Caco-2 (cell line): ENCODE measurements around the gene SLC19A3. TPM values are rescaled to one million over a fixed set of nuclear protein-coding genes. Genes with fewer than 3 reads are reported as not detected.
A peak's percentile ranks its signal among the peaks of the same experiment; 100 is the strongest.

Experiments
- BruUV-seq: library from RNA; stranded (reverse); fragments of 400-500 nt; replicated peaks from 2 replicates; lab custom pipeline; 2021; lab: Mats Ljungman, UMichigan
- CTCF ChIA-PET: fragments of 300-600 bp; sonication (Branson Sonifier 250); formaldehyde crosslinking; loops from one replicate; lab custom pipeline; 2022; ENCODE audit warnings: antibody characterized with exemption; lab: Charles Lee
- POLR2A ChIA-PET: fragments of 300-600 bp; sonication (Branson Sonifier 250); formaldehyde crosslinking; loops from one replicate; lab custom pipeline; 2022; ENCODE audit warnings: antibody characterized with exemption; lab: Charles Lee
- DNase-seq, 2 experiments: peaks; one replicate each; pipeline versions ENCODE4 v3.0.0 to v3.0.0-alpha.2; 2020 to 2022
- H3K27me3 ChIP-seq: replicated peaks from 2 replicates; pipeline ENCODE4 v1.6.0; 2011; ENCODE audit warnings: low read length; ENCODE audit not compliant: control insufficient read depth, insufficient read depth
- H3K36me3 ChIP-seq: 2 replicates; pipeline ENCODE4 v1.5.1; 2011; ENCODE audit warnings: low read length; ENCODE audit not compliant: control insufficient read depth, insufficient read depth
- H3K4me1 ChIP-seq: fragments of 250-450 bp; sonication (Bioruptor Pico); 2 replicates; pipeline ENCODE4 v1.5.1; 2020; ENCODE audit warnings: mild to moderate bottlenecking
- H3K4me3 ChIP-seq: 2 replicates; pipeline ENCODE4 v1.5.1; 2011; ENCODE audit warnings: low read depth, mild to moderate bottlenecking, control low read depth, low read length
- H3K9me3 ChIP-seq: fragments of 250-450 bp; sonication (Bioruptor Pico); 2 replicates; pipeline ENCODE4 v1.5.1; 2020; ENCODE audit warnings: mild to moderate bottlenecking, moderate library complexity
- H3K27ac Mint-ChIP-seq: one replicate; pipeline ENCODE4 v1.8.0; 2022; ENCODE audit warnings: mixed read lengths; ENCODE audit not compliant: unreplicated experiment
- H3K27me3 Mint-ChIP-seq: one replicate; pipeline ENCODE4 v1.8.0; 2022; ENCODE audit warnings: mixed read lengths; ENCODE audit not compliant: insufficient read depth, unreplicated experiment
- H3K36me3 Mint-ChIP-seq: one replicate; pipeline ENCODE4 v1.8.0; 2022; ENCODE audit warnings: mild to moderate bottlenecking, mixed read lengths; ENCODE audit not compliant: insufficient read depth, unreplicated experiment
- H3K4me1 Mint-ChIP-seq: one replicate; pipeline ENCODE4 v1.8.0; 2022; ENCODE audit warnings: low read depth, mixed read lengths; ENCODE audit not compliant: unreplicated experiment
- H3K4me3 Mint-ChIP-seq: one replicate; pipeline ENCODE4 v1.8.0; 2022; ENCODE audit warnings: mild to moderate bottlenecking, moderate library complexity, mixed read lengths; ENCODE audit not compliant: unreplicated experiment
- H3K9me3 Mint-ChIP-seq: one replicate; pipeline ENCODE4 v1.8.0; 2022; ENCODE audit warnings: mixed read lengths; ENCODE audit not compliant: unreplicated experiment
- CTCF ChIP-seq, 2 experiments: fragments of 200-600 bp in 1 of 2; IDR thresholded peaks; 1 replicate in 1 of 2; 2 replicates in 1 of 2; pipeline versions ENCODE4 v1.5.1 to v1.8.0; 2011 to 2022; ENCODE audit warnings: antibody characterized with exemption in 1 of 2, control low read depth in 1 of 2, inconsistent platforms in 1 of 2, low read depth in 1 of 2, low read length in 1 of 2, mild to moderate bottlenecking in 1 of 2, moderate library complexity in 1 of 2; ENCODE audit not compliant: insufficient read depth in 1 of 2, severe bottlenecking in 1 of 2, unreplicated experiment in 1 of 2
- intact Hi-C: fragments of 100-400 bp; cut with micrococcal nuclease; formaldehyde crosslinking; loops from one replicate; pipeline ENCODE4 v1.10.0; 2022; ENCODE audit not compliant: unreplicated experiment
- total RNA-seq: library from RNA; stranded (reverse); gene quantifications from 2 replicates; pipeline ENCODE4 v1.2.3, GENCODE V29; 2022

The SLC19A3 gene
- total RNA-seq, 1 experiment from 2014 or later = 98.5 TPM

DNA sequence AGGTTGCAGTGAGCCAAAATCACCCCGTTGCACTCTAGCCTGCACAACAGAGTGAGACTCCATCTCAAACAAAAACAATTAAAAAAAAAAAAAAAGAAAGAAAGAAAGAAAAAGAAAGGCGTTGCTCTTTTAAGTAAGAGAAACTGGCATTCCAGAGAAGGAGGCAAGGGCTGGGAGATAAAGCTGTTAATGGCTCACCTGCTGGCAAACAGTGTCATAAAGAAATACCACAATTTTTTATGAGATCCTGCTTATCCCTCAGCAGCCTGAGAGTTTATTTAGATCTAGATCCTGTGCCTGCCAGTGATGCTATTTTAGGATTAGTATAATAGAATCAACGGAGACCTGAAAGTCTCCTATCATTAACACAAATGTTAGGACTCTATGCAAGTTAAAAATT, 16.3 kb downstream of the SLC19A3 start:
- Histone ChIP-seq H3K36me3 (peaks cover 7% of the 10 kb centered on the region), H3K9me3 (no peaks in the 10 kb centered on the region), H3K4me3 (no peak overlapping the region), H3K27me3 (no peaks in the 10 kb centered on the region), H3K4me1 (peaks cover 43% of the 10 kb centered on the region)
- intact Hi-C loops = loop anchor here (5.0 kb wide), 2 partner anchors 44 to 574 kb away; no protein-coding TSS in a partner anchor
- peak overlapping the region; percentile 53 for H3K4me3 Mint-ChIP-seq
- H3K36me3 Mint-ChIP-seq = peaks cover 91% of the 10 kb centered on the region
- peak; percentile 53 to 54 for DNase-seq
- BruUV-seq = no TSS peak
- ChIA-PET CTCF (interaction anchor here (1.0 to 1.2 kb wide), 2 partner anchors 44 to 65 kb away, joined by 3 to 4 read pairs; no protein-coding TSS in a partner anchor), POLR2A (interaction anchor here (0.6 to 1.5 kb wide), 3 partner anchors 13 to 64 kb away, joined by 3 to 4 read pairs (median 3); no protein-coding TSS in a partner anchor)
- no peak for TF ChIP-seq CTCF (IDR thresholded peaks at IDR 0.05; ENCODE audit: insufficient read depth in 1 of 2, low read depth in 1 of 2, low read length in 1 of 2, severe bottlenecking in 1 of 2, unreplicated experiment in 1 of 2)
- H3K27ac Mint-ChIP-seq = peak overlapping the region; percentile 84
- H3K27me3 Mint-ChIP-seq = no peaks in the 10 kb centered on the region
- no peaks in the 10 kb centered on the region for H3K9me3 Mint-ChIP-seq
- peaks cover 35% of the 10 kb centered on the region for H3K4me1 Mint-ChIP-seq

GRCh38 chr2:227696990-227697679, 20.7 kb downstream of the SLC19A3 start:
- H3K4me1 Mint-ChIP-seq = peaks cover 12% of the 10 kb centered on the region
- H3K9me3 Mint-ChIP-seq = no peaks in the 10 kb centered on the region
- DNase-seq = no peak
- H3K27me3 Mint-ChIP-seq = no peaks in the 10 kb centered on the region
- ChIA-PET POLR2A (no interaction called here), CTCF (no interaction called here)
- H3K27ac Mint-ChIP-seq = no peak overlapping the region
- Histone ChIP-seq H3K4me3 (no peak overlapping the region), H3K36me3 (peaks cover 6% of the 10 kb centered on the region), H3K4me1 (peaks cover 16% of the 10 kb centered on the region), H3K9me3 (no peaks in the 10 kb centered on the region), H3K27me3 (no peaks in the 10 kb centered on the region)
- no peak for TF ChIP-seq CTCF (IDR thresholded peaks at IDR 0.05; ENCODE audit: insufficient read depth in 1 of 2, low read depth in 1 of 2, low read length in 1 of 2, severe bottlenecking in 1 of 2, unreplicated experiment in 1 of 2)
- no peak overlapping the region for H3K4me3 Mint-ChIP-seq
- H3K36me3 Mint-ChIP-seq = peaks cover 95% of the 10 kb centered on the region
- intact Hi-C loops = no loop called here
- no TSS peak for BruUV-seq

GRCh38 chr2:227687189-227687588, 30.6 kb downstream of the SLC19A3 start:
- Mint-ChIP-seq H3K9me3 (no peaks in the 10 kb centered on the region), H3K27ac (no peak overlapping the region), H3K27me3 (no peaks in the 10 kb centered on the region), H3K36me3 (peaks cover 80% of the 10 kb centered on the region), H3K4me1 (peaks cover 18% of the 10 kb centered on the region), H3K4me3 (no peak overlapping the region)
- no peaks in the 10 kb centered on the region for H3K27me3 ChIP-seq
- no peak for DNase-seq
- ChIA-PET POLR2A (no interaction called here), CTCF (no interaction called here)
- H3K9me3 ChIP-seq = no peaks in the 10 kb centered on the region
- H3K4me3 ChIP-seq = no peak overlapping the region
- intact Hi-C loops = no loop called here
- H3K4me1 ChIP-seq = no peaks in the 10 kb centered on the region
- BruUV-seq = no TSS peak
- TF ChIP-seq CTCF (IDR thresholded peaks at IDR 0.05; ENCODE audit: insufficient read depth in 1 of 2, low read depth in 1 of 2, low read length in 1 of 2, severe bottlenecking in 1 of 2, unreplicated experiment in 1 of 2) = no peak
- no peaks in the 10 kb centered on the region for H3K36me3 ChIP-seq
